Endodermal cell (in vitro differentiated cells): ENCODE measurements around the gene HMGXB3. TPM values are rescaled to one million over a fixed set of nuclear protein-coding genes. Genes with fewer than 3 reads are reported as not detected.

Experiments
- DNase-seq: peaks from one replicate; pipeline ENCODE4 v3.0.0-alpha.2; 2017
- H3K27ac ChIP-seq: 2 replicates; pipeline ENCODE4 v1.5.1; 2013; ENCODE audit warnings: mild to moderate bottlenecking, low read depth, low read length, moderate library complexity
- H3K27me3 ChIP-seq: 2 replicates; pipeline ENCODE4 v1.6.1; 2013; ENCODE audit warnings: mild to moderate bottlenecking, low read length, moderate library complexity; ENCODE audit not compliant: insufficient read depth, control insufficient read depth, poor library complexity, severe bottlenecking
- H3K36me3 ChIP-seq: 2 replicates; pipeline ENCODE4 v1.7.0; 2013; ENCODE audit warnings: mild to moderate bottlenecking, low read length, moderate library complexity; ENCODE audit not compliant: control insufficient read depth, insufficient read depth
- H3K4me1 ChIP-seq: one replicate; pipeline ENCODE4 v1.7.0; 2013; ENCODE audit warnings: low read length; ENCODE audit not compliant: control insufficient read depth, insufficient read depth
- H3K4me3 ChIP-seq: 2 replicates; pipeline ENCODE4 v1.5.1; 2013; ENCODE audit warnings: mild to moderate bottlenecking, low read length, moderate library complexity
- H3K9ac ChIP-seq: 2 replicates; pipeline ENCODE4 v1.6.1; 2013; ENCODE audit warnings: mild to moderate bottlenecking, low read length, moderate library complexity; ENCODE audit not compliant: poor library complexity, severe bottlenecking; ENCODE audit errors: extremely low read depth
- H3K9me3 ChIP-seq: 2 replicates; pipeline ENCODE4 v1.6.1; 2013; ENCODE audit warnings: mild to moderate bottlenecking, low read length, moderate library complexity; ENCODE audit not compliant: control insufficient read depth
- H3K27ac Mint-ChIP-seq: 2 replicates; pipeline ENCODE4 v1.8.0; 2020; ENCODE audit warnings: mixed read lengths
- H3K27me3 Mint-ChIP-seq: 2 replicates; pipeline ENCODE4 v1.8.0; 2021; ENCODE audit warnings: mild to moderate bottlenecking, mixed read lengths; ENCODE audit not compliant: insufficient read depth
- H3K36me3 Mint-ChIP-seq: 2 replicates; pipeline ENCODE4 v1.8.0; 2020; ENCODE audit warnings: low read depth, mixed read lengths
- H3K4me1 Mint-ChIP-seq: 2 replicates; pipeline ENCODE4 v1.8.0; 2020; ENCODE audit warnings: mixed read lengths
- H3K4me3 Mint-ChIP-seq: 2 replicates; pipeline ENCODE4 v1.8.0; 2020; ENCODE audit warnings: mild to moderate bottlenecking, moderate library complexity, mixed read lengths
- H3K9me3 Mint-ChIP-seq: 2 replicates; pipeline ENCODE4 v1.8.0; 2020; ENCODE audit warnings: mild to moderate bottlenecking, mixed read lengths
- CTCF ChIP-seq: fragments of 200-600 bp; sonication (generic); conservative IDR thresholded peaks from 2 replicates; pipeline ENCODE4 v1.5.0; 2021; ENCODE audit warnings: antibody characterized with exemption, mild to moderate bottlenecking
- WGBS, 2 experiments: methylation state at CpG; one replicate each; pipeline versions ENCODE4 v1.1.5 to v1.1.7; 2013; ENCODE audit warnings: missing lambda C conversion rate in 2 of 2, mixed read lengths in 1 of 2; ENCODE audit not compliant: insufficient coverage in 1 of 2, insufficient read length in 1 of 2; 5-methylcytosine and 5-hydroxymethylcytosine counted together
- total RNA-seq, 2 donors: library from RNA; stranded (reverse); fragmentation: NEBNext Ultra II Directional in 1 of 2; extraction: Animal tissue kit (Norgen Biotek cat#: 25700) in 1 of 2; gene quantifications; 2 replicates in 1 of 2; 3 replicates in 1 of 2; pipeline ENCODE4 v1.2.1, GENCODE V29; 2021

HMGXB3 gene
- total RNA-seq, 2 donors from 2014 or later, result 41.0 to 43.5 TPM

GRCh38 chr5:149979896-149980295 lies 20.6 kb upstream of the HMGXB3 start:
- Histone ChIP-seq H3K9me3 (no peaks in the 10 kb centered on the region), H3K4me3 (no peak overlapping the region), H3K27me3 (no peaks in the 10 kb centered on the region), H3K4me1 (no peaks in the 10 kb centered on the region), H3K27ac (no peak overlapping the region), H3K9ac (no peak overlapping the region), H3K36me3 (peaks cover 46% of the 10 kb centered on the region)
- H3K4me1 Mint-ChIP-seq, result no peaks in the 10 kb centered on the region
- H3K27ac Mint-ChIP-seq, result no peak overlapping the region
- no peak for DNase-seq
- WGBS, 2 experiments, result 88 to 100% methylated on average over 1 of the region's 1 CpG
- no peaks in the 10 kb centered on the region for H3K27me3 Mint-ChIP-seq
- H3K36me3 Mint-ChIP-seq, result peaks cover 23% of the 10 kb centered on the region
- H3K9me3 Mint-ChIP-seq, result no peaks in the 10 kb centered on the region
- no peak overlapping the region for H3K4me3 Mint-ChIP-seq
- TF ChIP-seq CTCF, result no peak

- Histone ChIP-seq H3K4me1 (no peaks in the 10 kb centered on the region), H3K27me3 (no peaks in the 10 kb centered on the region), H3K4me3 (no peak overlapping the region), H3K36me3 (peaks cover 46% of the 10 kb centered on the region), H3K27ac (no peak overlapping the region), H3K9me3 (no peaks in the 10 kb centered on the region), H3K9ac (no peak overlapping the region)
- no peak for DNase-seq
- Mint-ChIP-seq H3K27ac (no peak overlapping the region), H3K4me1 (no peaks in the 10 kb centered on the region), H3K4me3 (no peak overlapping the region), H3K9me3 (no peaks in the 10 kb centered on the region), H3K27me3 (no peaks in the 10 kb centered on the region), H3K36me3 (peaks cover 23% of the 10 kb centered on the region)
- 86 to 94% methylated on average over 1 to 3 of the region's 3 CpGs for whole genome bisulfite sequencing, 2 experiments
- TF ChIP-seq CTCF, result no peak
Measured at GRCh38 chr5:149981206-149981605, 19.3 kb upstream of the HMGXB3 start.

DNA sequence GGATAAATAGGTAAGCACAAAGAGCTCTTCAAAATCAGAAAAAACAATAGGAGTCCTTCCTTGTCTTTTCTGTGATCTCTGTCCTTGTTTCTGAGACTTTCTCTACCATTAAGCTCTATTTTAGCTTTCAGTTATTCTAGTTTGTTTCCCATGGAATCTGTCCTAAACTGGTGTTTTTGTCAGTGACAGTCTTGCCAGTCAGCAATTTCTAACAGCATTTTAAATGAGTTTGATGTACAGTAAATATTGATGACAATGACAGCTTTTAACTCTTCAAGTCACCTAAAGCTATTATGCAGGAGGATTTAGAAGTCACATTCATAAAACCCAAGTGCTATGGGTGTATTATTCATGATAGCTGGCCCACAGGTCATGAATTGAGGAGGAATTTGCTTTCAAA lies 18.0 kb upstream of the HMGXB3 start:
- Mint-ChIP-seq H3K4me3 (no peak overlapping the region), H3K27me3 (no peaks in the 10 kb centered on the region), H3K36me3 (peaks cover 21% of the 10 kb centered on the region), H3K4me1 (no peaks in the 10 kb centered on the region), H3K27ac (no peak overlapping the region), H3K9me3 (no peaks in the 10 kb centered on the region)
- H3K9me3 ChIP-seq, result no peaks in the 10 kb centered on the region
- no peak for DNase-seq
- H3K27me3 ChIP-seq, result no peaks in the 10 kb centered on the region
- H3K27ac ChIP-seq, result no peak overlapping the region
- peaks cover 45% of the 10 kb centered on the region for H3K36me3 ChIP-seq
- no peaks in the 10 kb centered on the region for H3K4me1 ChIP-seq
- no peak overlapping the region for H3K4me3 ChIP-seq
- no peak overlapping the region for H3K9ac ChIP-seq
- TF ChIP-seq CTCF, result no peak
